ENCODE results near the gene TNFRSF1A. TPM values are rescaled to one million over a fixed set of nuclear protein-coding genes. Genes with fewer than 3 reads are reported as not detected.
A peak's percentile ranks its signal among the peaks of the same experiment; 100 is the strongest.

TNFRSF1A gene
- polyA plus RNA-seq, 1 donor (not counting 4 experiments of a cell fraction or from before 2014, with no cell fraction given): 101 TPM

GRCh38 chr12:6310771-6311610, 30.9 kb downstream of the TNFRSF1A start:
- no peaks in the 10 kb centered on the region for H3K9me3 ChIP-seq (ENCODE audit: control insufficient read depth, low read depth, low read length)
- dilution Hi-C loops (cut with MboI; ENCODE audit: extremely low pct_ligation_motif_present, low sequenced_read_pairs): no loop called here
- peak overlapping the region; percentile 34 to 62 (median 42) for H3K4me3 ChIP-seq (ENCODE audit: control insufficient read depth in 2 of 3, extremely low read depth in 1 of 3, insufficient read depth in 2 of 3, low read depth in 1 of 3, low read length in 3 of 3)
- peak overlapping the region; percentile 47 for H3K9ac ChIP-seq (ENCODE audit: control insufficient read depth, extremely low read depth, insufficient read depth, low read length)
- no peaks in the 10 kb centered on the region for H4K20me1 ChIP-seq (ENCODE audit: control insufficient read depth, extremely low read depth, insufficient read depth, low read length)
- peak overlapping the region; percentile 43 for H2AFZ ChIP-seq (ENCODE audit: control insufficient read depth, low read length)
- DNase-seq (ENCODE audit: low read depth, low spot score): no peak
- H3K27me3 ChIP-seq (ENCODE audit: control insufficient read depth, extremely low read depth, insufficient read depth, low read length): no peaks in the 10 kb centered on the region
- peaks cover 26% of the 10 kb centered on the region for H3K4me1 ChIP-seq (ENCODE audit: control insufficient read depth, extremely low read depth, insufficient read depth, low read length)
- TF ChIP-seq CTCF (optimal IDR thresholded peaks at IDR 0.05 in 1 of 3, IDR thresholded peaks at IDR 0.05 in 1 of 3, conservative IDR thresholded peaks at IDR 0.05 in 1 of 3; ENCODE audit: extremely low read depth in 1 of 3, insufficient read depth in 2 of 3, low read length in 3 of 3) (no peak), EZH2 (IDR thresholded peaks at IDR 0.05; ENCODE audit: low read length) (no peak)
- FAIRE-seq: no peak
- H3K9me1 ChIP-seq (ENCODE audit: control insufficient read depth, extremely low read depth, insufficient read depth, low read length): no peaks in the 10 kb centered on the region
- H3K4me2 ChIP-seq (ENCODE audit: control insufficient read depth, extremely low read depth, insufficient read depth, low read depth, low read length): peak overlapping the region; percentile 67
- no peaks in the 10 kb centered on the region for H3K79me2 ChIP-seq (ENCODE audit: control insufficient read depth, insufficient read depth, low read length)
- H3K27ac ChIP-seq (ENCODE audit: control insufficient read depth, insufficient read depth, low read length): no peak overlapping the region
- no peaks in the 10 kb centered on the region for H3K36me3 ChIP-seq (ENCODE audit: control insufficient read depth in 2 of 2, extremely low read depth in 1 of 2, insufficient read depth in 2 of 2, low read length in 2 of 2)

- no peaks in the 10 kb centered on the region for H3K36me3 ChIP-seq (ENCODE audit: control insufficient read depth in 2 of 2, extremely low read depth in 1 of 2, insufficient read depth in 2 of 2, low read length in 2 of 2)
- no peaks in the 10 kb centered on the region for H3K79me2 ChIP-seq (ENCODE audit: control insufficient read depth, insufficient read depth, low read length)
- no peaks in the 10 kb centered on the region for H3K9me1 ChIP-seq (ENCODE audit: control insufficient read depth, extremely low read depth, insufficient read depth, low read length)
- TF ChIP-seq EZH2 (IDR thresholded peaks at IDR 0.05; ENCODE audit: low read length): no peak
- TF ChIP-seq CTCF (optimal IDR thresholded peaks at IDR 0.05 in 1 of 3, IDR thresholded peaks at IDR 0.05 in 1 of 3, conservative IDR thresholded peaks at IDR 0.05 in 1 of 3; ENCODE audit: extremely low read depth in 1 of 3, insufficient read depth in 2 of 3, low read length in 3 of 3): no peak
- no peak overlapping the region for H2AFZ ChIP-seq (ENCODE audit: control insufficient read depth, low read length)
- no peaks in the 10 kb centered on the region for H3K9me3 ChIP-seq (ENCODE audit: control insufficient read depth, low read depth, low read length)
- no peaks in the 10 kb centered on the region for H3K27me3 ChIP-seq (ENCODE audit: control insufficient read depth, extremely low read depth, insufficient read depth, low read length)
- FAIRE-seq (no peak), DNase-seq (ENCODE audit: low read depth, low spot score) (no peak)
- dilution Hi-C loops (cut with MboI; ENCODE audit: extremely low pct_ligation_motif_present, low sequenced_read_pairs): no loop called here
- peaks cover 15% of the 10 kb centered on the region for H3K4me1 ChIP-seq (ENCODE audit: control insufficient read depth, extremely low read depth, insufficient read depth, low read length)
- H3K9ac ChIP-seq (ENCODE audit: control insufficient read depth, extremely low read depth, insufficient read depth, low read length): no peak overlapping the region
- H3K4me2 ChIP-seq (ENCODE audit: control insufficient read depth, extremely low read depth, insufficient read depth, low read depth, low read length): no peak overlapping the region
- H3K4me3 ChIP-seq (ENCODE audit: control insufficient read depth in 2 of 3, extremely low read depth in 1 of 3, insufficient read depth in 2 of 3, low read depth in 1 of 3, low read length in 3 of 3): no peak overlapping the region
- H4K20me1 ChIP-seq (ENCODE audit: control insufficient read depth, extremely low read depth, insufficient read depth, low read length): no peaks in the 10 kb centered on the region
- H3K27ac ChIP-seq (ENCODE audit: control insufficient read depth, insufficient read depth, low read length): no peak overlapping the region
These were observed 34.3 kb downstream of the TNFRSF1A start for GRCh38 chr12:6307529-6307928.

Data from keratinocyte (primary cell).